GM18526 (cell line): ENCODE results near the gene IGFBP4.

Source experiments
- POLR2A ChIP-seq: IDR thresholded peaks from 3 replicates; pipeline ENCODE4 v1.6.1; 2011; ENCODE audit not compliant: insufficient read length; ENCODE audit errors: extremely low read depth

IGFBP4 gene

DNA sequence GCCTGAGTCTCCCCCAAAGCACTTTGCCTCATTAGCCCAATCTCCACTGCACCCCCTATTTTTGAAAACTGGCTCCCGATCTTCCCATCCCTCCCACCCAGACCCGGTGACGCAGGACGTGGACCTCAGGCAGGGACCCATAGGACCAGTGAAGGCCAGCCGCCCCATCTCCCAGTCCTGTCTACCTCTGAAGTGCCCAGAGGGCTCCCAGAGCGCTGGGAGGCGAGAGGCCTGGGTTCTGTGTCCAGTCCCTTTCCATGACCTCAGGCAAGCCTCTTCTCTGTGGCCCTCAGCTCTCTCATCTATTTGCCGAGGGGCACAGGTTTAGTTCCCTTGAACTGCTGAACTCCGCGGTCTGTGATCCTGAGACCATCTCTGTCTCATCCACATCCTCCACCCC is 57.5 kb downstream of the IGFBP4 start:
- TF ChIP-seq POLR2A = no peak

- no peak for TF ChIP-seq POLR2A
Observed at GRCh38 chr17:40501499-40501911, 58.3 kb downstream of the IGFBP4 start, which contains the start of gene TNS4. Gene TNS4 (minus strand): TSS chr17:40501623. CDS start chr17:40496425, 5,198 bp downstream.

- no peak for TF ChIP-seq POLR2A
Observed at GRCh38 chr17:40502716-40503115, 59.5 kb downstream of the IGFBP4 start.

GRCh38 chr17:40503154-40503553 is 59.9 kb downstream of the IGFBP4 start:
- no peak for TF ChIP-seq POLR2A

DNA sequence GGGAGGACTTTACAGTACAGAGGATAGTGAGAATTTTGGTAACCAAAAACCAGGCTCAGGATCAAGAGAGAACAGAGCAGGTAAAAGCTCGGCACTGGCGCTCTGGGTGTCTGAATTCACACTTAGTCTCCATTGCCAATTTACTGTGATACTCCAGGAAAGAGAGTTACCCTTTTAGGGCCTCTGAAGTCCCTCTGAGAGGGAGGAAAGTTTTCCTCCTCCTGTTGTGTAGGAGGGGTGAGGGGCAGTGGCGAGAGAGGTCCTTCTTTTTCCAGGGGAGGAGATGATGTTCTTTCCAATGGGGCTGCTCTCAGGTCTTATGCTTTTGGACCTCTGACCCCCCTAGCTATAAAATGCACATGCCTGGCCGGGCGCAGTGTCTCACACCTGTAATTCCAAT is 63.5 kb downstream of the IGFBP4 start:
- TF ChIP-seq POLR2A = no peak
